H9 (cell line): ENCODE results near the gene ITPK1. TPM values are rescaled to one million over a fixed set of nuclear protein-coding genes. Genes with fewer than 3 reads are reported as not detected.

Experiments used
- DNase-seq: peaks from one replicate; pipeline ENCODE4 v3.0.0-alpha.2; 2017
- H2AFZ ChIP-seq: one replicate; pipeline ENCODE4 v1.6.1; 2013; ENCODE audit warnings: mild to moderate bottlenecking, low read length, control low read depth, moderate library complexity
- H2AK5ac ChIP-seq: 2 replicates; pipeline ENCODE4 v1.6.1; 2013; ENCODE audit warnings: low read length, control low read depth, mixed read lengths; ENCODE audit not compliant: insufficient read length
- H2BK120ac ChIP-seq: one replicate; pipeline ENCODE4 v1.6.1; 2013; ENCODE audit warnings: low read depth, mild to moderate bottlenecking, low read length, control low read depth, inconsistent platforms; ENCODE audit not compliant: poor library complexity, severe bottlenecking
- H2BK12ac ChIP-seq: 2 replicates; pipeline ENCODE4 v1.6.1; 2013; ENCODE audit warnings: low read length, control low read depth, mixed read lengths, low read depth; ENCODE audit not compliant: insufficient read length
- H2BK15ac ChIP-seq: 2 replicates; pipeline ENCODE4 v1.6.1; 2013; ENCODE audit warnings: low read depth, low read length, control low read depth
- H2BK20ac ChIP-seq: one replicate; pipeline ENCODE4 v1.6.1; 2013; ENCODE audit warnings: low read depth, mild to moderate bottlenecking, low read length, control low read depth, inconsistent platforms; ENCODE audit not compliant: poor library complexity, severe bottlenecking
- H2BK5ac ChIP-seq: 2 replicates; pipeline ENCODE4 v1.6.1; 2013; ENCODE audit warnings: low read length, control low read depth, mixed read lengths; ENCODE audit not compliant: insufficient read length
- H3K14ac ChIP-seq: 2 replicates; pipeline ENCODE4 v1.6.1; 2013; ENCODE audit warnings: low read length, control low read depth; ENCODE audit not compliant: insufficient read depth
- H3K18ac ChIP-seq: 2 replicates; pipeline ENCODE4 v1.6.1; 2013; ENCODE audit warnings: low read depth, mild to moderate bottlenecking, mixed read lengths, low read length, control low read depth; ENCODE audit not compliant: insufficient read length
- H3K23ac ChIP-seq: 2 replicates; pipeline ENCODE4 v1.6.1; 2013; ENCODE audit warnings: low read length, control low read depth, mixed read lengths, low read depth; ENCODE audit not compliant: insufficient read length
- H3K23me2 ChIP-seq: 2 replicates; pipeline ENCODE4 v1.6.1; 2013; ENCODE audit warnings: low read depth, mild to moderate bottlenecking, mixed read lengths, low read length, control low read depth; ENCODE audit not compliant: insufficient read length, poor library complexity, severe bottlenecking
- H3K27ac ChIP-seq: 2 replicates; pipeline ENCODE4 v1.5.1; 2013; ENCODE audit warnings: low read length, control low read depth, mixed read lengths, low read depth; ENCODE audit not compliant: insufficient read length
- H3K27me3 ChIP-seq: 2 replicates; pipeline ENCODE4 v1.6.1; 2013; ENCODE audit warnings: low read length, control low read depth, inconsistent platforms; ENCODE audit not compliant: insufficient read depth
- H3K4ac ChIP-seq: 2 replicates; pipeline ENCODE4 v1.6.1; 2013; ENCODE audit warnings: low read depth, mild to moderate bottlenecking, control low read depth, inconsistent platforms, low read length, moderate library complexity
- H3K4me1 ChIP-seq: 2 replicates; pipeline ENCODE4 v1.6.1; 2013; ENCODE audit warnings: low read length, control low read depth, inconsistent platforms; ENCODE audit not compliant: insufficient read depth
- H3K4me2 ChIP-seq: 2 replicates; pipeline ENCODE4 v1.6.1; 2013; ENCODE audit warnings: low read length, control low read depth, mixed read lengths; ENCODE audit not compliant: insufficient read length, insufficient read depth
- H3K56ac ChIP-seq: 2 replicates; pipeline ENCODE4 v1.6.1; 2013; ENCODE audit warnings: low read depth, mild to moderate bottlenecking, mixed read lengths, low read length, control low read depth; ENCODE audit not compliant: insufficient read length
- H3K79me1 ChIP-seq: 2 replicates; pipeline ENCODE4 v1.6.1; 2013; ENCODE audit warnings: low read depth, mild to moderate bottlenecking, moderate library complexity, low read length, control low read depth, inconsistent platforms; ENCODE audit not compliant: insufficient read depth, poor library complexity, severe bottlenecking
- H3K79me2 ChIP-seq: 2 replicates; pipeline ENCODE4 v1.6.1; 2013; ENCODE audit warnings: low read length, control low read depth, inconsistent platforms; ENCODE audit not compliant: insufficient read depth
- H3K9ac ChIP-seq: 2 replicates; pipeline ENCODE4 v1.6.1; 2013; ENCODE audit warnings: low read length, control low read depth, mixed read lengths; ENCODE audit not compliant: insufficient read length; ENCODE audit errors: extremely low read depth
- H3K9me3 ChIP-seq: one replicate; pipeline ENCODE4 v1.6.1; 2013; ENCODE audit warnings: low read depth, low read length, inconsistent platforms; ENCODE audit not compliant: control insufficient read depth
- H3T11ph ChIP-seq: one replicate; pipeline ENCODE4 v1.6.1; 2013; ENCODE audit warnings: mild to moderate bottlenecking, low read length, control low read depth, inconsistent platforms
- H4K20me1 ChIP-seq: one replicate; pipeline ENCODE4 v1.6.1; 2013; ENCODE audit not compliant: control insufficient read depth, insufficient read length, insufficient read depth
- H4K5ac ChIP-seq: 2 replicates; pipeline ENCODE4 v1.6.1; 2013; ENCODE audit warnings: low read depth, mild to moderate bottlenecking, mixed read lengths, low read length, control low read depth; ENCODE audit not compliant: insufficient read length
- H4K8ac ChIP-seq: replicated peaks from 2 replicates; pipeline ENCODE4 v1.6.1; 2013; ENCODE audit warnings: low read length, control low read depth, mixed read lengths, low read depth; ENCODE audit not compliant: insufficient read length
- H4K91ac ChIP-seq: 2 replicates; pipeline ENCODE4 v1.6.1; 2013; ENCODE audit warnings: low read depth, mild to moderate bottlenecking, moderate library complexity, mixed read lengths, low read length, control low read depth; ENCODE audit not compliant: insufficient read length
- H3K27ac Mint-ChIP-seq, 3 experiments: 2 replicates in 2 of 3; 3 replicates in 1 of 3; pipeline ENCODE4 v1.8.0; 2020 to 2021; ENCODE audit warnings: mixed read lengths in 3 of 3, mild to moderate bottlenecking in 1 of 3, moderate library complexity in 1 of 3
- H3K27me3 Mint-ChIP-seq: 2 replicates; pipeline ENCODE4 v1.8.0; 2021; ENCODE audit warnings: low read depth, mild to moderate bottlenecking, moderate library complexity, mixed read lengths
- H3K36me3 Mint-ChIP-seq, 3 experiments: 2 replicates in 2 of 3; 3 replicates in 1 of 3; pipeline ENCODE4 v1.8.0; 2020 to 2021; ENCODE audit warnings: low read depth in 3 of 3, mixed read lengths in 3 of 3; ENCODE audit not compliant: insufficient read depth in 1 of 3
- H3K4me1 Mint-ChIP-seq, 2 experiments: 2 replicates each; pipeline ENCODE4 v1.8.0; 2020; ENCODE audit warnings: mixed read lengths in 2 of 2
- H3K4me3 Mint-ChIP-seq, 2 experiments: 2 replicates in 1 of 2; 3 replicates in 1 of 2; pipeline ENCODE4 v1.8.0; 2020 to 2021; ENCODE audit warnings: mild to moderate bottlenecking in 2 of 2, mixed read lengths in 2 of 2, moderate library complexity in 1 of 2
- H3K9me3 Mint-ChIP-seq, 2 experiments: 2 replicates in 1 of 2; 3 replicates in 1 of 2; pipeline ENCODE4 v1.8.0; 2020; ENCODE audit warnings: mild to moderate bottlenecking in 2 of 2, mixed read lengths in 2 of 2, moderate library complexity in 1 of 2
- WGBS: extraction: QIAGEN DNeasy Blood & Tissue Kit; methylation state at CpG from one replicate; pipeline ENCODE4 v1.1.7; 2013; ENCODE audit warnings: missing lambda C conversion rate, low lambda C conversion rate, mixed read lengths; ENCODE audit not compliant: insufficient read length; ENCODE audit errors: extremely low coverage; 5-methylcytosine and 5-hydroxymethylcytosine counted together
- total RNA-seq: library from RNA; stranded (reverse); gene quantifications from 2 replicates; pipeline ENCODE4 v1.2.1, GENCODE V29; 2021
- TF ChIP-seq, protein P1 (sequence below): fragments of 200-600 bp; sonication (generic); conservative IDR thresholded peaks from 3 replicates; pipeline ENCODE4 v1.8.0; 2021; ENCODE audit warnings: antibody characterized with exemption, mild to moderate bottlenecking

The ITPK1 gene
- total RNA-seq, 1 experiment from 2014 or later = 92.7 TPM

DNA sequence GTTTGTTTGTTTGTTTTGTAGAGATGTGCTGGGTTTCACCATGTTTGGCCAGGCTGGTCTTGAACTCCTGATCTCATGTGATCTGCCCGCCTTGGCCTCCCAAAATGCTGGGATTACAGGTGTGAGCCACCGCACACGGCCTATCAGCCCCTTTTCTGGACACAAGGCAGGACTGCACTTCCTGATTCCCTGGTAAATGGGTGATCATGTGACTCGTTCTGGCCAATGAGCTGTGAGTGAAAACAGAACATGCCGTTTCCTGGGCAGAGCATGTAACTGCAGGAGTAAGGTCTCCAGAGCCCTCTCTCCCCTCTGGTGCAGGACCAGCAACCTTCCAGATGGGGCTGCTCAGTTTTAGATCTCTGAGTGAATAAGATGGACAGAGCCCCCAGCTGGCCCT, 92.7 kb downstream of the ITPK1 start:
- no peak overlapping the region for H3K4me2 ChIP-seq
- DNase-seq = peak; percentile 71
- no peak overlapping the region for H4K91ac ChIP-seq
- WGBS = no CpG with 5 or more reads among the region's 5 CpGs
- no peak overlapping the region for H3K27ac ChIP-seq
- H3K4me1 ChIP-seq = peaks cover 4% of the 10 kb centered on the region; the same call in 1 of the 2 replicates
- no peak overlapping the region for H4K5ac ChIP-seq
- no peak overlapping the region for H3K23ac ChIP-seq
- no peaks in the 10 kb centered on the region; the same call in 1 of the 2 replicates for H3K27me3 Mint-ChIP-seq
- no peaks in the 10 kb centered on the region for H3K9me3 Mint-ChIP-seq
- H3K18ac ChIP-seq = no peak overlapping the region
- no peak overlapping the region for H2BK15ac ChIP-seq
- H3K4me3 Mint-ChIP-seq = no peak overlapping the region
- H2BK5ac ChIP-seq = no peak overlapping the region
- no peak overlapping the region for H3K9ac ChIP-seq
- no peak overlapping the region for H3K14ac ChIP-seq
- no peak overlapping the region for H2BK20ac ChIP-seq
- no peaks in the 10 kb centered on the region for H3K9me3 ChIP-seq
- peaks cover 0 to 4% (median 2%) of the 10 kb centered on the region in 3 experiments; a peak in 4 of 7 replicates for H3K36me3 Mint-ChIP-seq
- no peaks in the 10 kb centered on the region for H3K79me1 ChIP-seq
- H2AFZ ChIP-seq = no peak overlapping the region
- no peak overlapping the region for H2BK12ac ChIP-seq
- no peak overlapping the region for H3K56ac ChIP-seq
- H3K4ac ChIP-seq = no peak overlapping the region
- H3K27ac Mint-ChIP-seq = peak overlapping the region in 1 of 3 experiments; percentile 25; a peak in 1 of 7 replicates
- TF ChIP-seq, protein P1, sequence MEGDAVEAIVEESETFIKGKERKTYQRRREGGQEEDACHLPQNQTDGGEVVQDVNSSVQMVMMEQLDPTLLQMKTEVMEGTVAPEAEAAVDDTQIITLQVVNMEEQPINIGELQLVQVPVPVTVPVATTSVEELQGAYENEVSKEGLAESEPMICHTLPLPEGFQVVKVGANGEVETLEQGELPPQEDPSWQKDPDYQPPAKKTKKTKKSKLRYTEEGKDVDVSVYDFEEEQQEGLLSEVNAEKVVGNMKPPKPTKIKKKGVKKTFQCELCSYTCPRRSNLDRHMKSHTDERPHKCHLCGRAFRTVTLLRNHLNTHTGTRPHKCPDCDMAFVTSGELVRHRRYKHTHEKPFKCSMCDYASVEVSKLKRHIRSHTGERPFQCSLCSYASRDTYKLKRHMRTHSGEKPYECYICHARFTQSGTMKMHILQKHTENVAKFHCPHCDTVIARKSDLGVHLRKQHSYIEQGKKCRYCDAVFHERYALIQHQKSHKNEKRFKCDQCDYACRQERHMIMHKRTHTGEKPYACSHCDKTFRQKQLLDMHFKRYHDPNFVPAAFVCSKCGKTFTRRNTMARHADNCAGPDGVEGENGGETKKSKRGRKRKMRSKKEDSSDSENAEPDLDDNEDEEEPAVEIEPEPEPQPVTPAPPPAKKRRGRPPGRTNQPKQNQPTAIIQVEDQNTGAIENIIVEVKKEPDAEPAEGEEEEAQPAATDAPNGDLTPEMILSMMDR = no peak
- no peak overlapping the region for H3T11ph ChIP-seq
- no peak overlapping the region for H4K8ac ChIP-seq
- H3K27me3 ChIP-seq = no peaks in the 10 kb centered on the region
- H3K4me1 Mint-ChIP-seq = peaks cover 42 to 63% of the 10 kb centered on the region in 2 experiments
- H2AK5ac ChIP-seq = no peak overlapping the region
- no peaks in the 10 kb centered on the region for H4K20me1 ChIP-seq
- no peak overlapping the region for H2BK120ac ChIP-seq
- H3K79me2 ChIP-seq = peaks cover 2% of the 10 kb centered on the region; the same call in 1 of the 2 replicates
- no peaks in the 10 kb centered on the region for H3K23me2 ChIP-seq
